Fibroblast of skin of left biceps (primary cell): Measurements from ENCODE around the gene ENTHD1.

Experiments
- DNase-seq, 2 experiments: peaks; one replicate each; pipeline ENCODE4 v3.0.0-alpha.2; 2013; ENCODE audit warnings: low read depth in 2 of 2

The ENTHD1 gene, protein sequence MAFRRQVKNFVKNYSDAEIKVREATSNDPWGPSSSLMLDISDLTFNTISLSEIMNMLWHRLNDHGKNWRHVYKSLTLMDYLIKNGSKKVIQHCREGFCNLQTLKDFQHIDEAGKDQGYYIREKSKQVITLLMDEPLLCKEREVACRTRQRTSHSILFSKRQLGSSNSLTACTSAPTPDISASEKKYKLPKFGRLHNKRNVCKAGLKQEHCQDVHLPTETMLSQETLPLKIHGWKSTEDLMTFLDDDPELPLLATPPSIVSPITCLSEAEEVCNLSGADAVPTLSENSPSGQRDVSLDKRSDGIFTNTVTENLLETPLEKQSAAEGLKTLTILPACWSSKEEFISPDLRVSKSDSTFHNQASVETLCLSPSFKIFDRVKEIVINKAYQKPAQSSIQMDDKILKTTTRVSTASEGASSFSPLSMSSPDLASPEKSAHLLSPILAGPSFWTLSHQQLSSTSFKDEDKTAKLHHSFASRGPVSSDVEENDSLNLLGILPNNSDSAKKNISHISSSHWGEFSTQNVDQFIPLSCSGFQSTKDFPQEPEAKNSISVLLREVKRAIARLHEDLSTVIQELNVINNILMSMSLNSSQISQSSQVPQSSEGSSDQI

DNA sequence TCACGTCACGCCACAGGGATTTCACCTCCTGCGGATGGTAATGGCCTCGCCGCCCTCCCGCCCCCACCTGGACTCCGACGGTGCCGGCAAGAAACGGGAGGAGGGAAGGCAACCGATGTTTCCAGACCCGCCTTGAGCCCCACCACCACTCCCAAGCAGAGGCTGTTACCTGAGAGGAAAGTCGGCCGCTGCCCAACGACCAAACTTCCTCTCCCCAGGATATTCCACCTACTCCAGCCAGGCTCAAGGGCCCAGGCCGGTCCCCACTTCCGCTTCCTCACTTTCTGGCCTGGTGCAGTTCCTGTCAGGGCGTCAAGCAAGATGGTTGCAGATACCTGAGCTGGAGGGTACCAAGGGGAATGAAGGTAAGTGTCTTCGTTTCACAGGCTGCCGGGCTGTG, at the start of gene ENTHD1:
Gene ENTHD1 (minus strand): TSS at position 235 of the 400 bp plus-strand sequence. CDS start 6,012 bp downstream, outside the sequence.
- DNase-seq = no peak

DNA sequence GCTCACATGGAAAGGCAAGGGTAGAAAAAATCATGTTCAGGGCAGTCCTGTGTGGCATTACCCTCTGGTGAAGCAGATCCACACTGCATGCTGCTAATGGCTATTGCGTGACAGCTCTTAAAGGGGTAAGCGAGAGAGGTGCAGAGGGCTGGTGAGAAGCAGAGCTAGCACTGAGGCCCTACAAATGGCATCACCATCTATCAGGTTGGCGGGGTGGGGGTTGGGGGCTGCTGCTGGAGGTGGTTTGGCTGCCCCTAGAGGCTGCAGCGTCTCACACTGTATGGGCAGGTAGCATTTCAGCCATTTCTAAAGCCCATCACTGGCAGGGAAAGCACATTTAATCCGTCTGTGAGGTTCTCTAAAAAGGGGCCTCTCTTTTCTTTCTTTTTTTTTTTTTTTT, 49.8 kb upstream of the ENTHD1 start:
- no peak for DNase-seq

DNA sequence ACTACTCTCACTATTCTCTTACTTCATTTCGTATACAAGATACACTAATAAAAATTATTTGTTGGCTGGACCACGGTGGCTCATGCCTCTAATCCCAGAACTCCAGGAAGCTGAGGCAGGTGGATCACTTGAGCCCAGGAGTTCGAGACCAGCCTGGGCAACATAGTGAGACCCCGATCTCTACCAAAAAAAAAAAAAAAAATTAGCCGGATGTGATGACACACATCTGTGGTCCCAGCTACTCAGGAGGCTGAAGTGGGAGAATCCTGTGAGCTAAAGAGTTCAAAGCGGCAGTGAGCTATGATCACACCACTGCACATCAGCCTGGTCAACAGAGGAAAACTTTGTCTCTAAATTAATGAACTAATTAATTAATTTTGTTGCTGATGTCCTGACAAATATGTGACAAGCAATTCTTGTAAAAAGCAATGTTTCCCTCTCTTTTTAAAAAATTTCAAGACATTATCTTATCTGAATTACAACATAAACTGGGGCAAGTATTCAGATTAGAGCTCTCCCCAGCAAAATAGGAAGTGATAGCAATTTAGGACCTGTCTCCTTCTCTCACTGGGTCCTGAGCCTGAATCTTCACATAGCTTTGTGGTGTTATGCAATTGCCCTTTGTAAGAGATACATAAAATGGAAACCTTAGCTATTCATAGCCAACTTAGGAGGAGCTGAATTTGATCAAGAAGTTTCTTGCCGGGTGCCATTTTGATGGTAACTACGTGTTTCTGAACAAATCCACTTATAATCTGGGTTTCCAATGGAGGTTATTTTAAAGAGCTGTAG, 49.1 kb upstream of the ENTHD1 start:
- no peak for DNase-seq

DNA sequence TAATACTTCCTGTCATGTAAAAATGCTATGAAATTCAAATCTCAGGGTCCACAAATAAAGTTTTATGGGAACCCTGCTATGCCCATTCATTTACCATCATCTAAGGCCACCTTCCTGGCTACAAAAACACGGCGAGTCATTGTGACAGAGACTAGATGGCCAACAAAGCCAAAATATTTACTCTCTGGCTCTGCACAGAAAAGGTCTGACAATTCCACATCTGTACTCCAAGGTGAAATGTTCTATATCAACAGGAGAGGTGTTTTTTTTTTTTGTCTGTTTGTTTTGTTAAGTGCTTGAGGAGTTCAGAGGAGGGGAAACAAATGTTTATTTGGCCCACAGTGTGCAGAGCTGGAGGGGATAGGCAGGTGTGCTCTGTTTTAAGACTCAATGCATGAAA, 48.0 kb upstream of the ENTHD1 start:
- no peak for DNase-seq

DNA sequence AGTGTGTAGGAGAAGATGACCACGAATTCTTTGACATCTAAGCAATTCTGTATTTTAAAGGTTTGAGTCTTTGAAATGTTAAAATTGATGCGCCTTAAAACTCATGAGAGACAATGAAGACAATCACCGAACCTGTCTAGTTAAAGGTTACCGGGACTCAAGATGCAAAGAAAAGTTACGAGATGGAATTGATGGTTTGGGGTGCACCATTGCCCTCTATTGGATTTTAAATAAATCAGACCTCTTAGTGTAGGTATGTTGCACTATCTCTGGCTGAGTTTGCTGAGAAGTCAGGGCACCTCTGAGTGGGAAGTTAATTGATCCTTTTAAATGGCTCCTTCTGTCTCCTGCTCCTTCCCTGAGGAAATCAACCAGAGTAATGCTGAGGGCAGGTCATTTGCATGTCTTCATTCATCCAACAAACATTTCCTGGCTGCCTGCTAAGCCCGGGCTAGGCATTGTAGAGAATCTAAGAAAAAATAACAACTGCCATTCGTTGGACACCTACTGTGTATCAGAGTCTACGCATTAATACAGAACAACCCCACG, 47.3 kb upstream of the ENTHD1 start:
- no peak for DNase-seq

DNA sequence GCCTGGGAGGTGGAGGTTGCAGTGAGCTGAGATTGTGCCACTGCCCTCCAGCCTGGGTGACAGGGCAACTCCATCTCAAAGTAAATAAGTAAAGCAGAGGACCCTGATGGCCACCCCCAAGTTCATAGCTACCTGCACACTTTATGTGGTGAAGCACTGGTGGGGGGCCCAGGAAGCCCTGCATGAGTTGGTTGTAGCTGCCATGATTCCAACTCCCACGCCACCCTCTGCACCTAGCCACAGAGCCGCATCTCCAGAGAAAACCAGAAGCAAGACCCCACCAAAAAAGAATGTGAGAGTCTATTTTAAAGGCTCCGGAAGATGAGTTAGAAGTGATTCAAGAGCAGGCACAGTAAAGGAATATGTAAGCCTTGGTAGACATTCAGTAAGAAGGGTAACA, 46.3 kb upstream of the ENTHD1 start:
- no peak for DNase-seq

DNA sequence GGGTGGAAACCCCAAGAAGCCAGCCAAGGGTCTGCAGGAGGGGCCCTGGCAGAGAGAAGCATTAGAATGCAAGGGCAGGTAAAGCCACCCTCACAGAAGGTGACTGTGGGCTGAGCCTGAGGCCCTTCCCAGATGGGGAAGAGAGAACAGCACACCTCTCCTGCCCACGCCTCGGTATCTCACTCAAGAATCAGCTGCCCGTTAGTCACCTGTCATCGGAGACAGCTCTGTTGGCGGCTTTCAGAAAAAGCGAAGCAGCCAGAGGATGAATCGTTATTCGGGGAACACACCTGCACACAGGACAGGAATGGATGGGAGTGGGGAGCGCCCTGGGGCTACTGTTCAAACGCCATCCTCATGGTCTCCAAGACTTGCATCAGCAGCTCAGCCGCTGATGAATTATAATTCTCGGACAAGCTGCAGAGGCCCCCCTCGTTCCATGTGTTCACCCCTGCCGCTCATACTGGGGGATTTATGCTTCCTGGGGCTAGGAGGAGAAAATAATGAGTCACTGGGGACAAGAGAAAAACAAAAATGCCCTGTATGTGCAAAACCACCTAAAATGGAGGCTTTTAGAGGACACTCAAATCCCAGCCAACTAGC, 45.0 kb upstream of the ENTHD1 start:
- DNase-seq = no peak

DNA sequence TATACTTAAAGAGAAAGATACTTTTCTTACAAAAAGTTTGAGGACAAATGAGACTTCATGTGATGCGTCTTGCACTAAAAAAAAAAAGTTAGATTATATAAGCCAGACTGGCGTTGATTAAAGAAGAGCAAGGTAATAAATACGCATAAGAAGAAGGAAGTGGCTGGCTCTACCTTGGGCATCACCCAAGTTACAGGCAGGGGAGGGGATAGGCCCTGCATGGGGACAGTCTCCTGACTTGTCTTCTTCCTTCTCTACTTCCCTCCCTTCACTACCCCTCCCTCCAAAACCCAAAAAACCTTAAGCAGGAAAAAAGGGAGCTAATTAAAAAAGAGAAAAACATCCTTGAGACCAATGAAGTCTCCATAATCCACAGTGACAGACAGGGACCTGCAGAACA, 44.3 kb upstream of the ENTHD1 start:
- DNase-seq = no peak

DNA sequence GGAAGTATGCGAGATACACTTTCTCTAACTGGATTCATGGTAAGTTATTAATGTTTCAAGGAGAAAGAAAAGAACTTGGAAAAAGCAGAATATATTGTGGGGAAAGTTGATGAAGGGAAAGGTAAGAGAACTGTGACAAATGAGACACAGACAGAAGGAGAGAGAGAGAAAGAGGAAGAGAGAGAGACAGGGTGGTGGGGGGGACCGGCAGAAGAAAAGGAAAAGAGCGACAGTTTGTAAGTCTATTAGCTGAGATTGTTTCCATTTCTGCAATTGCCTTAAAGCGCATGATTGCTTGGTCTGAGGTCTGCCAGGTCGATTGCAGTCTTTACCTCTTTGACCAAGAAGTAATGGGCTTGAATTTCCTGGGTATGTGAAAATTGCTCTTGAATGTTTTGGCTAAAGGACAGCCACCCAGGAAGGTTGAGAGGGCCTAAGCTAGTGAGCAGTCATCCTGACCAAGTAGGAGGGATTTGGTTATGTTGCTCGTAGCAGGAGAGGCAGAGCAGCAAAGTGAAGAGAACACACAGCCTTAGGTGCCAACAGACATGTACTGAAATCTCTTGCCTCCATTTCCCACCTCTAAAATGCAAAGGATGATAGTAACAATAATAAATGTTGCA, 43.1 kb upstream of the ENTHD1 start:
- DNase-seq = no peak

DNA sequence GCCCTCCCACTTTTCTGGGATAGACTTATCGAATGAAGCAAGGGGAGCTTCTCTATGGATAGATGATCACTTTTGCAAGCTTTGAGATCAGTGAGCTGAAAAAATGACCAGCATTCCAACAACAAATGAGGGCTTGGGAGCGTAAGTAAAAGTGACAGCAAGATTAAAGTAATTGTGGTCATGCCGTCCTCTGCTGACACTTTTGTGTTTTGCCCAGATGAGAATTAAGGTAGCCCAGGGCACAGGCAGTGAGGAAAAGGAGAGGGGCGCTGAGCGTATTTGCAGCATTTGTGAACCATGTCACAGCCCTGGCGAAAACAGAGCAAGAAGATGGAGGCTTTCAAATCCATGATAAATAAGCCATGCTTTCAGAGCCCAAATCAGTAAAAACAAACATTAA, 42.1 kb upstream of the ENTHD1 start:
- DNase-seq = no peak

DNA sequence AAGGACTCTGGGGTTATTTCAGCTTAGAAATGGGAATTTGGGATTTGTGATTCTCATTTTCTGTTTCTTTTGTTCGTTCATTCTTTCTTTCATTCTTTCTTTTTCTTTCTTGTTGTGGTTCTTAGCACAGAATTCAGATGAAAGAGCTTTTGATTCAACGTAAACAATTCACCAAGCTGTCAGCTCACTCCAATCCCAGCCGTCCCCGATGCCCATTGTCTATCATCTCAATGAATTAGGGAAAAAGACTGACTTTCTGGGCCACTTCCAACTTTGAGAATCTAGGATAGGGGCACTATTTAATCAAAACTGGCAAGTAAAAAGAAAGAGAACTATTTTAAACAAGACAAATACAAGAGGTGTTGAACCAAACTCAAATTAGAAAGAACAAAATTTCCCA, 41.6 kb upstream of the ENTHD1 start:
- DNase-seq = no peak

DNA sequence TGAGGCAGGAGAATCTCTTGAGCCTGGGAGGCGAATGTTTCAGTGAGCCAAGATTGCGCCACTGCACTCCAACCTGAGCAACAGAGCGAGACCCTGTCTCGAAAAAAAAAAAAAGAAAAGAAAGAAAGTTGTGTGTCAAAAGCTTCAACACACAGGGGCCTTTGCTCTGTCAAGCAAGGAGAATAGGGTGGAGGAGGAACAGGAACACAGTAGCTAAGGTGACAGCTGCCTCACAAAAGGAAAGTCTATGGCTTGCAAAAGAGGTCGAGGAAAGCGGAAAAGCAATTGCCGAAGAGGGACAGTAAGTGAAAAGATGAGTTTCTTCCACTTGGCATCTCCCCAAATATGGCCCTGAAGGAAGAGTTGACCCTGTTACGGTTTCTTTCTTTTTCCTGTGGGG, 40.2 kb upstream of the ENTHD1 start:
- no peak for DNase-seq

DNA sequence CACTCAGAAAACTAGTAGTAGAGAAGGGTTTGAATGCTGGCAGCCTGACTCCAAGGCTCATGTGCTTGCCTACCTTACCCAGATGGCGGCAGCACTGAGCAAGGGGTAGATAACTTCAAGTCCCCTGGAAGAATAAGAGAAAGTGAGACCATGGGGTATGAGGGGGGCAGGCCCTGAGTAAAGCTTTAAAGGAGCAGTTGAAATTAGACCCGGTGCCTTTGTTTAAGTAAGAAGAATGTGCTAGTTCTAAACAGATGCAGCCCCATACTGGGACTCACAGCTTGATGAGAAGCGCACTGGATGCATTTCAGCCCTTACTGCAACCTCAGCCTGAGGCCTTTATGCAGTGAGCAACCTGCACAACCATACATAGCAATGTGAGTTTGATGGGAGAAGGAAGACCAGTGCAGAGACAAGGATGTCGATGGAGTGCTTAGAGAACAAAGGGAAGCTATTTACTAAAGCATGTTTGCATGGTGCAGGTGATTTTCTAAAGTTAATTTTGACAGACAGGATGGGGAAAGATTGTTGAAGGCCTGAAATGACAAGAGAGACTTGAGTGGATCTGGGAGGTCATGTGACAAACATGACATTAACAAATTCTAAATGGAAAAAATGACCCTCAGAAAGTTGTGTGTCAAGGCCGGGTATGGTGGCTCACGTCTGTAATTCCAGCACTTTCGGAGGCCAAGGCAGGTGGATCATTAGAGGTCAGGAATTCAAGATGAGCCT, 39.5 kb upstream of the ENTHD1 start:
- DNase-seq = no peak

DNA sequence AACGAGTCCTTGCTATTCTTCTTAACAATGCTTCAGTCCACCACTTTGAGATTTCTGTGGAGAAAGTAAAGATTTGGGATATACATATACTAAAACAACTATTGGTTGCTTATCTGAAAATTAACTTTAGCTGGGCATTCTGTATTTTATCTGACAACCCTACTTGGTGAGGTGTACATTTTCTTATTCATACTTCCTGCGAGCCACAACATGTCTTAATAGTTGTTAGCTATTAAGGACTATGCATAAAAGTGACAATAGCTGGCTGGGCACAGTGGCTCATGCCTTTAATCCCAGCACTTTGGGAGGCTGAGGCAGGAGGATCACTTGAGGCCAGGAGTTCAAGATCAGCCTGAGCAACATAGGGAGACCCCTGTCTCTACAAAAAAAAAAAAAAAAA, 38.6 kb upstream of the ENTHD1 start:
- DNase-seq = no peak

DNA sequence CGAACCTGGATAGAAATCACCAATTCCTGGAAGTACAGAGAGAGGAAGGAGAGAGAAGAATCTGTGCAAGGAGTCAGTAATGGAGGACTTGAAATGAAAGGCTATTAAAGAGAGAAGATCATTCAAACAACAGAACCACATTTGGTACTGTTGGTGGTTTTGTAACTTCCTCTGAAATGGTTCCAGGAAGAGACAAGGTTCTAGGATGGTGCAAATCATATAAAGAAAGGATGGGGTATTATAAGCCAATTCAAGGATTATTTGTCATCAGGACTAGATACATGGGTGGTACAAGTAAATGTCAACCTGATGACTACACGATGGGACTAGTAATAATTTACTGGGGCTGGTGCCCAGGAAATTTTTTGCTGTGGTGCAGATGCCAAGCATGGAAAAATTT, 37.7 kb upstream of the ENTHD1 start:
- DNase-seq = no peak

DNA sequence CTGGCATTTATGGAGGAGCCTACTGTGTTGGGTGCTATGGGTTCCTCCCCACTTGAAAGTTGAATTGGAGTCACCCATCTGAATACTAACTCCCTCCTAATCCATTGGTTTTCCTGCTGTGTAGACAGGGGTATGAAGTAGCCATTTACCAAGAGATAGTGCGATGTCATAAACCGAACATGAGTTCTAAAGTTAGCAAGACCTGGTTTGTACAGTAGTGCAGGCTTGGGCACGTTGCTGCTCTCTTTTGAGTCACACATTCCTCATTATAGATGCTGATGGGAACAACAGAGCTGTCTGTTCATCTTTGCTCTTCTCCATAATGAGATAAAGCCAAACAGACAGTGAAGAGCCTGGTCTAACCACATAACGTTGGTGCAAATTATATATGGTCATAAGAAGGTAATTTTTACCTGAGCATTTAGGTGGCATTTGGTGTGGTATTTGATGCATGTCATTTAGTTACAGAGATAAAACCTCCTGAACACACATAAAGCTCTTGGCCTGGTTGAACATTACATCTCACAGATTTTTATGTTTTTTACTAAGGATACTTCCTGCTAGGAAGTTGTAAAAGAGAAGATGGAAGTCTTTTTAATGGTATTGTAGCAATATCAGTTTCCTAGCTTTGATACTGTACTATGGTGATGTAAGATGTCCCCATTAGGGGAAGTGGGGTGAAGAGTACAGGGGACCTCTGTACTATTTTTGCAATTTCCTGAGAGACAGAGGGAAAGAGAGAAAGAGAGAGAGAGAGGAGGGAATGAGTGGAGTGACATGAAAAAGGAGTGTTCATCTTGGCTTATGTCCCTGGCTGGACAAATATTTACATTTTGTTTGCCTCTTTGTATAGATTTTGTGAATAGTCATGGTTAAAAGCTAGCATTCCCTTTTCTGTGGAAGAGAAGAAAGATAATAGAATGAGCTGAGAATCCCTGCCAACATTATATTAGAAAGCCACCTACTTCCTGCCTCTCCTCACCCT, 35.3 kb upstream of the ENTHD1 start:
- DNase-seq = no peak

DNA sequence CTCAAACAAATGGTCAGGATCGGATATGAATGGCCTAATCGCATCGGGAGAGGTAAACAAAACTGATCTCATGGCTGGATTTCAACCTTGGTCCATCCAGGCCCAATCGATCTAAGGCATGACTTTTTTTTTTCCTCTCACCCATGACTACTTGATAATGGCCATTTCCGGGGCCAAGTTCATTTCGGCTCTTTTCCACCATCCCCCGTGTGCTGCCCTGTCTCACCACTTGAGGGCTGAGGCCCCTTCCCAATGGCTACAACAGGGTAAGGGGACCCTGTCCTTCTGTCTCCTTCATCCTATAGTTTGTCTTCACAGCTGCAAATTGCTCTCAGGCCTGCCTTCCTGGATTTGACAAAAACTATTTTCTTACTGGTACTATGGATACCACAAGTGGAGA, 34.0 kb upstream of the ENTHD1 start:
- no peak for DNase-seq

DNA sequence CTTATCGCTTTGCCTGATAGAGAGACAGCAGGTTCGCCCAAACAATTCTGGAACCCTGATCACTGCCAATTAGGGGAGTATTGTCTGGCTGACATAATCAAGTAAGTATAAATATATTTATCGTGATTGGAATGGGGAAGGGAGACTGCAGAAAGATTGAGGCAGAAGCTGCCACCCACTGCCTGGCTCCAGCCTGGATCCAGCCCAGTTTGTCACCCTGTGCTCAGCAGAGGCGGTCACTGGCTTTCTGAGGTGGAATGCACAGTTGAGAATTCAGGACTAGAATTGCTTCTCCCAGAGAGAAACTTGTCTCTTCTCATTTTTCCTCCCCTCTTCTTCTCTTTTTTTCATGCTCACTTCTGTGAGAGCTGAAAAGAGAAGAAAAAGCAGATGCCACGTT, 33.2 kb upstream of the ENTHD1 start:
- no peak for DNase-seq

DNA sequence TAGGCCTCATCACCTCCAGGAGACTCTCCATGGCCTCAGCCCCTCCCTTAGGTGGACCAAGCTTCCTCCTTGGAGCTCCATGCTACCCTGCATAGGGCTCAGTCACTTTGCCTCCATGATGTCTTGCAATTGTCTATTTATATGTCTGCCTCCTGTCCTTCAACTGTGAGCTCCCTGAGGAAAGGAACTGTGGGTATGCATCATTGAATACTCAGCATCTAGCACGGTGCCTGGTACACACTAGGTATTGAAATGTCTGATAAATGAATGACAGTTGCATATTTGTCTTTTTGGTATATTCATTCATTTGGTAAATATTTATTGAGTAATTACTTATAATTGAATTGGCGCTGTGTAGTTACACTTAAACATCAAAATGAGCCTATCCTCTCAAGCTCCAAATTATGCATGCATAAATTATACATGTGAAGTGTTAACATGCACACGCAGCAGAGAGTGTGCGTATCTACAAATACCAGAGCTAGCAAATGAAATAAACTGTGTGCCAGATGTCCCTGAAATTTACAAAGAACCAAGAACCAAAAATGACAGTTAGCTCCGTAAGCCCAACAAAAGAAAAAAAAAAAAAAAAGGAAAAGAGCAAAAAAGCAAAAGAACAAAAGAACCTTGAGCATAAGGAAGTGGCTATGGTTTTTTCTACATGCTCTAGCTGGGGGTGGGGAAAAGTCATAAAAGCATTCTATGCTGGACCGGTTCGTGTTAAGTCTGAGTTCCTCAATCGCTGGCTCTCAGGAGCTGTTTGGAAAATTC, 32.5 kb upstream of the ENTHD1 start:
- no peak for DNase-seq
